Superior temporal gyrus (tissue), 1 donor: ENCODE measurements around the gene ATP6V1C2.
"Not testable (repeated sequence)": the region's sequence is repeated elsewhere in the genome, so short reads cannot be mapped to it uniquely, and the experiment has no call there.

Experiments
- DNase-seq: peaks from one replicate; pipeline ENCODE4 v3.0.0-alpha.2; 2016; ENCODE audit errors: extremely low spot score

The ATP6V1C2 gene

GRCh38 chr2:10768063-10768507 is 46.7 kb downstream of the ATP6V1C2 start:
- DNase-seq, result no peak

- DNase-seq, result no peak
These were observed 49.7 kb downstream of the ATP6V1C2 start for GRCh38 chr2:10770956-10771750.

GRCh38 chr2:10771786-10772185 is 50.4 kb downstream of the ATP6V1C2 start:
- no peak for DNase-seq

GRCh38 chr2:10772201-10772867 is 50.9 kb downstream of the ATP6V1C2 start:
- DNase-seq, result no peak

- no peak for DNase-seq
These were observed 51.4 kb downstream of the ATP6V1C2 start for GRCh38 chr2:10772868-10773215.

GRCh38 chr2:10773821-10774341 is 52.5 kb downstream of the ATP6V1C2 start:
- no peak for DNase-seq

GRCh38 chr2:10774394-10774793 is 53.0 kb downstream of the ATP6V1C2 start:
- DNase-seq, result no peak

- DNase-seq, result no peak
These were observed 53.8 kb downstream of the ATP6V1C2 start for GRCh38 chr2:10775021-10775780.

- no peak for DNase-seq
These were observed 54.4 kb downstream of the ATP6V1C2 start for GRCh38 chr2:10775831-10776230.

- DNase-seq, result no peak
These were observed 55.0 kb downstream of the ATP6V1C2 start for GRCh38 chr2:10776231-10776977.

- no peak for DNase-seq
These were observed 55.8 kb downstream of the ATP6V1C2 start for GRCh38 chr2:10777111-10777841.

- no peak for DNase-seq
These were observed 56.7 kb downstream of the ATP6V1C2 start for GRCh38 chr2:10777842-10778723.

GRCh38 chr2:10778724-10779115 is 57.3 kb downstream of the ATP6V1C2 start:
- no peak for DNase-seq

- no peak for DNase-seq
These were observed 58.5 kb downstream of the ATP6V1C2 start for GRCh38 chr2:10779776-10780490.

- no peak for DNase-seq
These were observed 59.0 kb downstream of the ATP6V1C2 start for GRCh38 chr2:10780491-10780820.

- not testable (repeated sequence) for DNase-seq
These were observed 59.4 kb downstream of the ATP6V1C2 start for GRCh38 chr2:10780821-10781220.

- DNase-seq, result no peak
These were observed 60.3 kb downstream of the ATP6V1C2 start for GRCh38 chr2:10781746-10782145.

- no peak for DNase-seq
These were observed 62.0 kb downstream of the ATP6V1C2 start for GRCh38 chr2:10783421-10783820.

GRCh38 chr2:10784719-10785118 is 63.3 kb downstream of the ATP6V1C2 start:
- no peak for DNase-seq
